GM12801 (cell line): Measurements from ENCODE around the gene PRDM9.

Experiments
- CTCF ChIP-seq: IDR thresholded peaks from one replicate; pipeline ENCODE4 v1.5.1; 2011; ENCODE audit warnings: control low read depth; ENCODE audit not compliant: insufficient read length; ENCODE audit errors: extremely low read depth

Gene PRDM9

GRCh38 chr5:23474315-23474714, 33.1 kb upstream of the PRDM9 start:
- no peak for TF ChIP-seq CTCF

GRCh38 chr5:23476580-23476979, 30.8 kb upstream of the PRDM9 start:
- no peak for TF ChIP-seq CTCF

GRCh38 chr5:23482642-23483041, 24.8 kb upstream of the PRDM9 start:
- TF ChIP-seq CTCF: no peak

- no peak for TF ChIP-seq CTCF
Measured at GRCh38 chr5:23483090-23483489, 24.3 kb upstream of the PRDM9 start.

GRCh38 chr5:23484096-23484495, 23.3 kb upstream of the PRDM9 start:
- TF ChIP-seq CTCF: no peak

GRCh38 chr5:23490993-23491392, 16.4 kb upstream of the PRDM9 start:
- TF ChIP-seq CTCF: no peak

GRCh38 chr5:23494558-23494957, 12.9 kb upstream of the PRDM9 start:
- TF ChIP-seq CTCF: no peak

- no peak for TF ChIP-seq CTCF
Measured at GRCh38 chr5:23496576-23496975, 10.8 kb upstream of the PRDM9 start.
